ENCODE results near the gene TNS4. TPM values are rescaled to one million over a fixed set of nuclear protein-coding genes. Genes with fewer than 3 reads are reported as not detected.
A peak's percentile ranks its signal among the peaks of the same experiment; 100 is the strongest.

The TNS4 gene
- total and polyA plus RNA-seq, 9 of the 15 experiments (the other 6 are each of a cell fraction or from before 2014, with no cell fraction given), result 0.04 to 0.73 (median 0.24) TPM; not detected in 1

DNA sequence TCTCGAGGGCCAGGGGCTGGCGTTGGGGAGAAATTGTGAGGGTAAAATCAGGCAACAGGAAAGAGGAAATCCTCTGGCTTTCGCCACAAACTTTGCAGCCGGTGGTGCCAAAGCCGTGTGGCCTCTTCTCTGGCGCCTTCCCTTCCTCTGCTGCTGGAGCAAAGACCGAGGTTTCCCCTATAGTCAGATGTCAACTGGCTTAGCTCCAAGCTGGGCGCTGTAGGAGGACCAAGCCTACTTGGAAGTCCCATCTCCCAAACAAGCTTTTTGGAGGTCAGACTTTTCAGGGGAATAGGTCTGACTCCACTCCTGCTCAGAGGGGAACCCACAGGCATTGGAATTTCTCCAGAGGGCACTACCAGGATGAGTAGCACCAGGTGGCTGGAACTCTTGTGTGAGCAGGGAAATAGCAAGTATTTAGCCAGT lies 53.2 kb downstream of the TNS4 start:
- intact Hi-C loops (cut with micrococcal nuclease) (no loop called here), in situ Hi-C loops (cut with MboI) (no loop called here)
- no peak overlapping the region for H3K4me3 ChIP-seq
- H3K36me3 ChIP-seq (ENCODE audit: control insufficient read depth, insufficient read depth, low read length), result peaks cover 11% of the 10 kb centered on the region; the same call in 2 of the 3 replicates
- H3K4me1 ChIP-seq (replicated peaks in 1 of 2; ENCODE audit: control insufficient read depth in 2 of 2, insufficient read depth in 2 of 2, low read length in 2 of 2), result peaks cover 27 to 28% of the 10 kb centered on the region in 2 experiments
- ChIA-PET POLR2A (interaction anchor here (0.6 to 1.3 kb wide), 5 partner anchors 12 to 1333 kb away, joined by 3 to 4 read pairs (median 3); no protein-coding TSS in a partner anchor), CTCF (ENCODE audit: low intra/inter-chr PET ratio) (interaction anchor here (1.7 kb wide), 1 partner anchor 112 kb away, joined by 5 read pairs; no protein-coding TSS in a partner anchor)
- H4K20me1 ChIP-seq (replicated peaks; ENCODE audit: control insufficient read depth, insufficient read depth, low read length), result no peaks in the 10 kb centered on the region
- FAIRE-seq (no peak), ATAC-seq (no peak), DNase-seq (ENCODE audit: extremely low read depth in 1 of 4, low spot score in 3 of 4) (no peak)
- H2AFZ ChIP-seq (ENCODE audit: low read depth, low read length), result no peak overlapping the region
- H3K27ac ChIP-seq (ENCODE audit: extremely low read depth, low read depth, low read length), result no peak overlapping the region
- no peaks in the 10 kb centered on the region for H3K9me1 ChIP-seq (ENCODE audit: control insufficient read depth, insufficient read depth, low read length)
- H3K79me2 ChIP-seq (ENCODE audit: control insufficient read depth, insufficient read depth, low read length), result peaks cover 29% of the 10 kb centered on the region
- H3K9me3 ChIP-seq (replicated peaks; ENCODE audit: control insufficient read depth, insufficient read depth, low read depth, low read length), result no peaks in the 10 kb centered on the region
- peak overlapping the region in 1 of 2 experiments; percentile 4; a peak in 1 of 4 replicates for H3K9ac ChIP-seq (ENCODE audit: insufficient read depth in 1 of 2, low read depth in 2 of 2, low read length in 2 of 2)
- 62% methylated on average over 8 of the region's 8 CpGs for WGBS (ENCODE audit: insufficient coverage, low coverage, missing lambda C conversion rate)
- BruUV-seq (replicated peaks), result no TSS peak
- H3K4me2 ChIP-seq (ENCODE audit: insufficient read depth, low read length), result no peak overlapping the region
- no peaks in the 10 kb centered on the region for H3K27me3 ChIP-seq (ENCODE audit: control insufficient read depth in 2 of 2, insufficient read depth in 2 of 2, low read length in 2 of 2)
- TF ChIP-seq HNRNPUL1 (IDR thresholded peaks at IDR 0.05; ENCODE audit: low read length) (no peak), SNRNP70 (optimal IDR thresholded peaks at IDR 0.05; ENCODE audit: low read depth, low read length) (no peak), XRCC5 (IDR thresholded peaks at IDR 0.05; ENCODE audit: low read depth, low read length) (no peak), ZFP30 (CRISPR knock-in tag; IDR thresholded peaks at IDR 0.05; ENCODE audit: borderline replicate concordance) (no peak), ZNF561 (CRISPR knock-in tag; conservative IDR thresholded peaks at IDR 0.05) (no peak)
- TF ChIP-seq, protein P1, sequence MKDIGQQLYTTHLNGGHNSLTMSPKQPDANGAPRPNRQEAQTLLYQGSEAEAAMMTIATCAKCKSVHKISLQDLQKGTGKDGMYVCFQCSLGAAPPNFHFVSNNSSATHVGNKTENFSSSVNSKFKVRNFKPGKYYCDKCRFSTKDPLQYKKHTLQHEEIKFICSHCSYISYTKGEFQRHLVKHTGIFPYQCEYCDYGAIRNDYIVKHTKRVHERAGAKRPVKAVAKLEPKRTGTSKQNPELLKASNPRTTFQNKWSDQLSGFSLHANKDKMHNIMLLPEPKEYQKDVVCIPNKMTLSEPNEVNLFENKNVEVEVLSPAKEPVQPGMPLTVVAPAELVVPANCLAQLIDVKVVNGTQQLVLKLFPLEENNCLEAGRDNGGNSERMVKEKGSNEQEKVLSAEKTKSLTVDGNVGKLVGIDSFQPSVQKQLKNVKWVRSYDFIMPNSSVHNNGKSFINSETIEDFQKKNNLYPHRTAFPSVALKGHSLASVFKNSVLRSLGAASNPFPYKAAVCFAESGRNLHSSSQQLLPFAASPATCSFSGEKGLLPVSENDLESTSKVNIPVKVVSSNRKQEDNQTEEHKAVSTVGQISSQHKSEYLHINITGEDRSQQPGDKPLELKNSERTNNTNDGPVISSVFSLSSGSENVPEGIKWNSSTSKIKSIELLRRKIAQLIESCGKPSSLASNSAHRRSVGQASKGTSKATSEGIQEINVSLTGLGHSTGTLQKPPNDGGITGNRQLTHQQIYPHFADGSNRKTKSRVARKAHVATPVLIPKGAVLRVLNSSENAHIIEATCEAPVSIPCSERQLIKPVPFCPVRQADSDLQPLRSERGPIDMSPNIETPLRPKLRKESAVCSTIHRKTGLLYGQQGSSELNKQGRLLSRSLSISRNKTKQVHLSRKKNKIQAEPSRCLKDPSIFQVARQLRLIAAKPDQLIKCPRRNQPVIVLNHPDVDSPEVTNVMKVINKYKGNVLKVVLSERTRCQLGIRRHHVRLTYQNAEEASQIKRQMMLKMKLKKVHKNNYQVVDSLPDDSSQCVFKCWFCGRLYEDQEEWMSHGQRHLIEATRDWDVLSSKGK (CRISPR knock-in tag; IDR thresholded peaks at IDR 0.05), result no peak
- TF ChIP-seq, protein P2, sequence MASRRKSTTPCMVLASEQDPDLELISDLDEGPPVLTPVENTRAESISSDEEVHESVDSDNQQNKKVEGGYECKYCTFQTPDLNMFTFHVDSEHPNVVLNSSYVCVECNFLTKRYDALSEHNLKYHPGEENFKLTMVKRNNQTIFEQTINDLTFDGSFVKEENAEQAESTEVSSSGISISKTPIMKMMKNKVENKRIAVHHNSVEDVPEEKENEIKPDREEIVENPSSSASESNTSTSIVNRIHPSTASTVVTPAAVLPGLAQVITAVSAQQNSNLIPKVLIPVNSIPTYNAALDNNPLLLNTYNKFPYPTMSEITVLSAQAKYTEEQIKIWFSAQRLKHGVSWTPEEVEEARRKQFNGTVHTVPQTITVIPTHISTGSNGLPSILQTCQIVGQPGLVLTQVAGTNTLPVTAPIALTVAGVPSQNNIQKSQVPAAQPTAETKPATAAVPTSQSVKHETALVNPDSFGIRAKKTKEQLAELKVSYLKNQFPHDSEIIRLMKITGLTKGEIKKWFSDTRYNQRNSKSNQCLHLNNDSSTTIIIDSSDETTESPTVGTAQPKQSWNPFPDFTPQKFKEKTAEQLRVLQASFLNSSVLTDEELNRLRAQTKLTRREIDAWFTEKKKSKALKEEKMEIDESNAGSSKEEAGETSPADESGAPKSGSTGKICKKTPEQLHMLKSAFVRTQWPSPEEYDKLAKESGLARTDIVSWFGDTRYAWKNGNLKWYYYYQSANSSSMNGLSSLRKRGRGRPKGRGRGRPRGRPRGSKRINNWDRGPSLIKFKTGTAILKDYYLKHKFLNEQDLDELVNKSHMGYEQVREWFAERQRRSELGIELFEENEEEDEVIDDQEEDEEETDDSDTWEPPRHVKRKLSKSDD (conservative IDR thresholded peaks at IDR 0.05; ENCODE audit: low read length), result no peak
- TF ChIP-seq, protein P3, sequence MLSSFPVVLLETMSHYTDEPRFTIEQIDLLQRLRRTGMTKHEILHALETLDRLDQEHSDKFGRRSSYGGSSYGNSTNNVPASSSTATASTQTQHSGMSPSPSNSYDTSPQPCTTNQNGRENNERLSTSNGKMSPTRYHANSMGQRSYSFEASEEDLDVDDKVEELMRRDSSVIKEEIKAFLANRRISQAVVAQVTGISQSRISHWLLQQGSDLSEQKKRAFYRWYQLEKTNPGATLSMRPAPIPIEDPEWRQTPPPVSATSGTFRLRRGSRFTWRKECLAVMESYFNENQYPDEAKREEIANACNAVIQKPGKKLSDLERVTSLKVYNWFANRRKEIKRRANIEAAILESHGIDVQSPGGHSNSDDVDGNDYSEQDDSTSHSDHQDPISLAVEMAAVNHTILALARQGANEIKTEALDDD (IDR thresholded peaks at IDR 0.05), result no peak
- TF ChIP-seq, protein P4, sequence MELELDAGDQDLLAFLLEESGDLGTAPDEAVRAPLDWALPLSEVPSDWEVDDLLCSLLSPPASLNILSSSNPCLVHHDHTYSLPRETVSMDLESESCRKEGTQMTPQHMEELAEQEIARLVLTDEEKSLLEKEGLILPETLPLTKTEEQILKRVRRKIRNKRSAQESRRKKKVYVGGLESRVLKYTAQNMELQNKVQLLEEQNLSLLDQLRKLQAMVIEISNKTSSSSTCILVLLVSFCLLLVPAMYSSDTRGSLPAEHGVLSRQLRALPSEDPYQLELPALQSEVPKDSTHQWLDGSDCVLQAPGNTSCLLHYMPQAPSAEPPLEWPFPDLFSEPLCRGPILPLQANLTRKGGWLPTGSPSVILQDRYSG (tag; conservative IDR thresholded peaks at IDR 0.05; ENCODE audit: low read depth), result no peak
- TF ChIP-seq, protein P5, sequence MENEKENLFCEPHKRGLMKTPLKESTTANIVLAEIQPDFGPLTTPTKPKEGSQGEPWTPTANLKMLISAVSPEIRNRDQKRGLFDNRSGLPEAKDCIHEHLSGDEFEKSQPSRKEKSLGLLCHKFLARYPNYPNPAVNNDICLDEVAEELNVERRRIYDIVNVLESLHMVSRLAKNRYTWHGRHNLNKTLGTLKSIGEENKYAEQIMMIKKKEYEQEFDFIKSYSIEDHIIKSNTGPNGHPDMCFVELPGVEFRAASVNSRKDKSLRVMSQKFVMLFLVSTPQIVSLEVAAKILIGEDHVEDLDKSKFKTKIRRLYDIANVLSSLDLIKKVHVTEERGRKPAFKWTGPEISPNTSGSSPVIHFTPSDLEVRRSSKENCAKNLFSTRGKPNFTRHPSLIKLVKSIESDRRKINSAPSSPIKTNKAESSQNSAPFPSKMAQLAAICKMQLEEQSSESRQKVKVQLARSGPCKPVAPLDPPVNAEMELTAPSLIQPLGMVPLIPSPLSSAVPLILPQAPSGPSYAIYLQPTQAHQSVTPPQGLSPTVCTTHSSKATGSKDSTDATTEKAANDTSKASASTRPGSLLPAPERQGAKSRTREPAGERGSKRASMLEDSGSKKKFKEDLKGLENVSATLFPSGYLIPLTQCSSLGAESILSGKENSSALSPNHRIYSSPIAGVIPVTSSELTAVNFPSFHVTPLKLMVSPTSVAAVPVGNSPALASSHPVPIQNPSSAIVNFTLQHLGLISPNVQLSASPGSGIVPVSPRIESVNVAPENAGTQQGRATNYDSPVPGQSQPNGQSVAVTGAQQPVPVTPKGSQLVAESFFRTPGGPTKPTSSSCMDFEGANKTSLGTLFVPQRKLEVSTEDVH (IDR thresholded peaks at IDR 0.05; ENCODE audit: low read depth, partially characterized antibody), result no peak

Data from K562 (cell line).